GM12878 (cell line): ENCODE measurements around the gene DIAPH2. TPM values are rescaled to one million over a fixed set of nuclear protein-coding genes. Genes with fewer than 3 reads are reported as not detected.
A peak's percentile ranks its signal among the peaks of the same experiment; 100 is the strongest.

ENCODE experiments used
- ATAC-seq: fragments of 200-7000 bp; cut with Tn5 transposase; 3 replicates; pipeline ENCODE4 v1.9.1; 2020; ENCODE audit warnings: mild to moderate bottlenecking, moderate library complexity
- BruUV-seq: library from RNA; stranded (reverse); fragments of 400-500 nt; replicated peaks from 2 replicates; lab custom pipeline; 2021; lab: Mats Ljungman, UMichigan
- CTCF ChIA-PET: fragments of 300-600 bp; sonication (Branson Sonifier 250); formaldehyde crosslinking; extraction: SDS; loops from one replicate; lab custom pipeline; 2021; ENCODE audit warnings: inconsistent platforms; lab: Yijun Ruan, JAX
- POLR2A ChIA-PET: fragments of 350-600 bp; formaldehyde crosslinking; extraction: SDS; loops from one replicate; lab custom pipeline; 2021; ENCODE audit warnings: inconsistent platforms; lab: Charles Lee
- RAD21 ChIA-PET: fragments of 300-600 bp; sonication (Branson Sonifier 250); formaldehyde crosslinking; loops from one replicate; lab custom pipeline; 2023; ENCODE audit warnings: antibody characterized with exemption; ENCODE audit not compliant: unreplicated experiment; lab: Charles Lee
- SMC1A ChIA-PET: fragments of 300-600 bp; sonication (Branson Sonifier 250); formaldehyde crosslinking; loops from one replicate; lab custom pipeline; 2023; ENCODE audit not compliant: unreplicated experiment, uncharacterized antibody; lab: Charles Lee
- DNase-seq: peaks from one replicate; pipeline ENCODE4 v3.0.0-alpha.2; 2011; ENCODE audit warnings: low read depth, low spot score
- FAIRE-seq: peaks from 3 replicates; lab custom pipeline; 2011; peaks lifted over from hg19 to GRCh38; lab: Jason Lieb, UNC
- H2AFZ ChIP-seq: 2 replicates; pipeline ENCODE4 v1.6.0; 2011; ENCODE audit warnings: low read depth, low read length, control low read depth; ENCODE audit not compliant: control insufficient read depth
- H3K27ac ChIP-seq: 2 replicates; pipeline ENCODE4 v1.5.1; 2011; ENCODE audit warnings: control low read depth; ENCODE audit not compliant: control insufficient read depth, insufficient read depth
- H3K27me3 ChIP-seq, 2 experiments: replicated peaks in 1 of 2; 2 replicates each; pipeline versions ENCODE4 v1.6.0 to v1.6.1; 2011; ENCODE audit warnings: low read length in 1 of 2; ENCODE audit not compliant: control insufficient read depth in 2 of 2, insufficient read depth in 2 of 2
- H3K36me3 ChIP-seq, 2 experiments: 2 replicates each; pipeline ENCODE4 v1.5.1; 2011; ENCODE audit warnings: low read length in 1 of 2; ENCODE audit not compliant: control insufficient read depth in 2 of 2, insufficient read depth in 2 of 2
- H3K4me1 ChIP-seq: 2 replicates; pipeline ENCODE4 v1.6.1; 2011; ENCODE audit warnings: mild to moderate bottlenecking, low read length, moderate library complexity, mixed read lengths; ENCODE audit not compliant: control insufficient read depth, insufficient read depth
- H3K4me2 ChIP-seq: 2 replicates; pipeline ENCODE4 v1.6.0; 2011; ENCODE audit warnings: control low read depth; ENCODE audit not compliant: control insufficient read depth, insufficient read depth
- H3K4me3 ChIP-seq: fragments of 200-600 bp; sonication (generic); 2 replicates; pipeline ENCODE4 v1.5.1; 2016
- H3K79me2 ChIP-seq: 2 replicates; pipeline ENCODE4 v1.6.0; 2011; ENCODE audit warnings: low read length; ENCODE audit not compliant: control insufficient read depth, insufficient read depth
- H3K9ac ChIP-seq: 2 replicates; pipeline ENCODE4 v1.8.0; 2011; ENCODE audit warnings: low read length, control low read depth, mixed read lengths; ENCODE audit not compliant: control insufficient read depth, insufficient read depth
- H3K9me3 ChIP-seq: replicated peaks from 3 replicates; pipeline ENCODE4 v1.5.1; 2011; ENCODE audit warnings: mild to moderate bottlenecking, low read length; ENCODE audit not compliant: control insufficient read depth, insufficient read depth
- H4K20me1 ChIP-seq: 2 replicates; pipeline ENCODE4 v1.6.0; 2011; ENCODE audit not compliant: control insufficient read depth, insufficient read depth
- CHD1 ChIP-seq: IDR thresholded peaks from 2 replicates; pipeline ENCODE4 v1.6.1; 2012; ENCODE audit warnings: low read depth, low read length, improper control_type of control experiment
- CTCF ChIP-seq, 3 experiments: IDR thresholded peaks in 2 of 3; conservative IDR thresholded peaks in 1 of 3; 2 replicates each; pipeline ENCODE4 v1.5.1; 2011; ENCODE audit warnings: low read depth in 3 of 3, low read length in 3 of 3, mild to moderate bottlenecking in 3 of 3, control low read depth in 2 of 3, moderate library complexity in 2 of 3, inconsistent platforms in 1 of 3, mixed read lengths in 1 of 3; ENCODE audit not compliant: control insufficient read depth in 2 of 3, insufficient read depth in 1 of 3; ENCODE audit errors: extremely low read depth in 1 of 3
- ELK1 ChIP-seq: IDR thresholded peaks from 2 replicates; pipeline ENCODE4 v1.6.1; 2012; ENCODE audit warnings: low read depth, low read length, improper control_type of control experiment
- POLR2A ChIP-seq: IDR thresholded peaks from 2 replicates; pipeline ENCODE4 v1.6.1; 2011; ENCODE audit warnings: low read depth, mild to moderate bottlenecking, low read length
- SMC3 ChIP-seq: IDR thresholded peaks from 2 replicates; pipeline ENCODE4 v1.6.1; 2011; ENCODE audit warnings: low read length, improper control_type of control experiment, borderline replicate concordance
- SP1 ChIP-seq: IDR thresholded peaks from one replicate; pipeline ENCODE4 v1.6.1; 2011; ENCODE audit warnings: low read depth, low read length
- WGBS: methylation state at CpG from one replicate; pipeline ENCODE4 v1.1.6; 2016; ENCODE audit warnings: low lambda C conversion rate; ENCODE audit not compliant: insufficient replicate concordance, insufficient coverage; ENCODE audit errors: missing lambda C conversion rate; 5-methylcytosine and 5-hydroxymethylcytosine counted together
- in situ Hi-C: fragments of 300-500 bp; cut with MboI; formaldehyde crosslinking; loops from 9 replicates; pipeline ENCODE4 v1.14.3; 2018; ENCODE audit warnings: mixed read lengths
- intact Hi-C: fragments of 100-400 bp; cut with micrococcal nuclease; formaldehyde crosslinking; loops from one replicate; pipeline ENCODE4 v1.14.2; 2022; ENCODE audit not compliant: unreplicated experiment
- polyA plus RNA-seq, 11 experiments: library from polyadenylated mRNA; depleted of rRNA in 4 of 11; unstranded in 6 of 11; stranded (reverse) in 5 of 11; fragments of >200 nt; fragmentation: Nextera tagmentation in 4 of 11; fragmentation: Illumina TruSeq in 1 of 11; extraction: Ambion mirVana in 4 of 11; extraction: Trizol in 1 of 11; gene quantifications; 1 replicate in 1 of 11; 2 replicates in 10 of 11; pipeline versions ENCODE4 v1.2.1 to v1.2.3, GENCODE V29; 2011 to 2016; ENCODE audit warnings: inconsistent platforms in 2 of 11, missing spikeins in 2 of 11, low read depth in 1 of 11
- total RNA-seq, 4 experiments: library from RNA; depleted of rRNA in 3 of 4; stranded (reverse); fragments of >200 nt in 3 of 4; fragmentation: Illumina TruSeq in 1 of 4; extraction: Trizol in 1 of 4; gene quantifications; 2 replicates each; pipeline versions ENCODE4 v1.2.1 to v1.2.3, GENCODE V29; 2013 to 2021

DIAPH2 gene
- total and polyA plus RNA-seq, 10 of the 15 experiments (the other 5 are each of a cell fraction or from before 2014, with no cell fraction given) = 2.2 to 16.6 (median 8.8) TPM

GRCh38 chrX:97315939-97316338, 631.3 kb downstream of the DIAPH2 start:
- no peak overlapping the region for H3K4me2 ChIP-seq
- POLR2A ChIA-PET = no interaction called here
- H3K4me1 ChIP-seq = no peaks in the 10 kb centered on the region
- no TSS peak for BruUV-seq
- intact Hi-C loops = no loop called here
- no peak for FAIRE-seq
- H3K4me3 ChIP-seq = no peak overlapping the region
- H3K27me3 ChIP-seq = no peaks in the 10 kb centered on the region
- no peak overlapping the region for H3K27ac ChIP-seq
- no peaks in the 10 kb centered on the region for H4K20me1 ChIP-seq
- RAD21 ChIA-PET = no interaction called here
- ATAC-seq = 0 out of 3 replicates have a peak, but pooled peaks have one; percentile 24
- SMC1A ChIA-PET = no interaction called here
- DNase-seq = no peak
- H3K9ac ChIP-seq = no peak overlapping the region
- WGBS = 71% methylated on average over 7 of the region's 7 CpGs
- TF ChIP-seq POLR2A (no peak), SP1 (no peak), ELK1 (no peak), CHD1 (no peak), SMC3 (no peak), CTCF (IDR thresholded peaks at IDR 0.05 in 2 of 3, conservative IDR thresholded peaks at IDR 0.05 in 1 of 3; ENCODE audit: control insufficient read depth in 2 of 3, extremely low read depth in 1 of 3, insufficient read depth in 1 of 3, low read depth in 3 of 3, low read length in 3 of 3) (peak in 2 of 3 experiments; percentile 9 to 18; a peak in 2 of 6 replicates)
- H3K36me3 ChIP-seq = no peaks in the 10 kb centered on the region
- CTCF ChIA-PET = no interaction called here
- no peaks in the 10 kb centered on the region for H3K79me2 ChIP-seq
- H3K9me3 ChIP-seq = no peaks in the 10 kb centered on the region
- in situ Hi-C loops = no loop called here
- no peak overlapping the region for H2AFZ ChIP-seq
